Smooth muscle cell (in vitro differentiated cells): ENCODE measurements around the gene TSPAN7. TPM values are rescaled to one million over a fixed set of nuclear protein-coding genes. Genes with fewer than 3 reads are reported as not detected.

Source experiments
- DNase-seq: peaks from one replicate; lab custom pipeline; 2025; ENCODE audit not compliant: unreplicated experiment; lab: John Stamatoyannopoulos, UW
- H2AFZ ChIP-seq: fragments of 200-600 bp; sonication (generic); 2 replicates; pipeline ENCODE4 v1.6.0; 2016; ENCODE audit warnings: antibody characterized with exemption, low read depth, mild to moderate bottlenecking
- H3F3A ChIP-seq: fragments of 200-600 bp; sonication (generic); 2 replicates; pipeline ENCODE4 v1.6.0; 2017; ENCODE audit warnings: antibody characterized with exemption, low read depth
- H3K27ac ChIP-seq: fragments of 200-600 bp; sonication (generic); 2 replicates; pipeline ENCODE4 v1.5.1; 2016; ENCODE audit warnings: low read depth, mild to moderate bottlenecking
- H3K27me3 ChIP-seq: fragments of 200-600 bp; sonication (generic); 2 replicates; pipeline ENCODE4 v1.6.1; 2016; ENCODE audit warnings: low read depth, mild to moderate bottlenecking
- H3K36me3 ChIP-seq: fragments of 200-600 bp; sonication (generic); 2 replicates; pipeline ENCODE4 v1.5.1; 2016; ENCODE audit warnings: low read depth
- H3K4me1 ChIP-seq: fragments of 200-600 bp; sonication (generic); 2 replicates; pipeline ENCODE4 v1.5.1; 2016; ENCODE audit warnings: low read depth
- H3K4me2 ChIP-seq: fragments of 200-600 bp; sonication (generic); 2 replicates; pipeline ENCODE4 v1.6.0; 2016; ENCODE audit warnings: mild to moderate bottlenecking
- H3K4me3 ChIP-seq: fragments of 200-600 bp; sonication (generic); 2 replicates; pipeline ENCODE4 v1.5.1; 2016; ENCODE audit warnings: mild to moderate bottlenecking
- H3K79me2 ChIP-seq: fragments of 200-600 bp; sonication (generic); 2 replicates; pipeline ENCODE4 v1.6.0; 2016; ENCODE audit warnings: low read depth, mild to moderate bottlenecking
- H3K9ac ChIP-seq: fragments of 200-600 bp; sonication (generic); 2 replicates; pipeline ENCODE4 v1.6.0; 2016; ENCODE audit warnings: low read depth
- H3K9me3 ChIP-seq: fragments of 200-600 bp; sonication (generic); replicated peaks from 2 replicates; pipeline ENCODE4 v1.5.1; 2016; ENCODE audit warnings: low read depth
- H4K20me1 ChIP-seq: fragments of 200-600 bp; sonication (generic); 2 replicates; pipeline ENCODE4 v1.6.0; 2016; ENCODE audit warnings: low read depth
- WGBS: methylation state at CpG from one replicate; pipeline ENCODE4 v1.1.7; 2016; ENCODE audit warnings: low lambda C conversion rate; 5-methylcytosine and 5-hydroxymethylcytosine counted together
- polyA plus RNA-seq: library from polyadenylated mRNA; unstranded; fragments of >200 nt; fragmentation: Nextera tagmentation; extraction: Ambion mirVana; gene quantifications from 2 replicates; pipeline ENCODE4 v1.2.1, GENCODE V29; 2016
- small RNA-seq: library from RNA; depleted of rRNA; stranded (forward); fragments of <200 nt; gene quantifications from one replicate; pipeline ENCODE3, GENCODE V24; 2014
- total RNA-seq: library from RNA; depleted of rRNA; stranded (reverse); fragments of >200 nt; gene quantifications from 2 replicates; pipeline ENCODE4 v1.2.3, GENCODE V29; 2014
- TF ChIP-seq, protein P1 (sequence below): fragments of 200-600 bp; sonication (generic); IDR thresholded peaks from 2 replicates; pipeline ENCODE4 v1.5.1; 2017; ENCODE audit warnings: borderline replicate concordance, mild to moderate bottlenecking, antibody characterized with exemption; ENCODE audit not compliant: insufficient read depth, poor library complexity, severe bottlenecking

TSPAN7 gene
- total and polyA plus RNA-seq, 2 experiments from 2014 or later = 1.5 to 3.9 TPM

DNA sequence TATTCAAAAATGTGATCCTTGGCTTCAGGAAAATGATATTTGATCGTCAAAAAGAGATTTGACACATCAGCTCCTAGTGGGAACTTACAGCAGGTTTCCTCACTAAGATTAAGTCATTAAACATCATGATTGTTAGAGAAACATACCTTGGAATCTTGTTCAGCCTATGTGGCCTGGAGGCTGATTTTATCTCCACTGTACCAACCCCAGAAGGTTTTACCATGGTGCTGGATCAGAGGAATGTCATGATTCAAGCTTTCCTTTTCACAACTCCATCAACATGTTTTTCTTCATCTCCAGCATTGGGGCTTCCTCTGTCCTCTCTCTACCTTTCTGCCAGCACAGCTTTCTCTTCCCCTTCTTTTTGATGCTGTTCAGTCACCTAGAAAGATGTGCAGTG, 171.5 kb downstream of the TSPAN7 start:
- no peaks in the 10 kb centered on the region for H3K9me3 ChIP-seq
- H3F3A ChIP-seq = no peaks in the 10 kb centered on the region
- no peaks in the 10 kb centered on the region for H3K4me1 ChIP-seq
- no peak overlapping the region for H3K27ac ChIP-seq
- no peak for DNase-seq
- no peak overlapping the region for H3K4me3 ChIP-seq
- no peak overlapping the region for H3K9ac ChIP-seq
- TF ChIP-seq, protein P1, sequence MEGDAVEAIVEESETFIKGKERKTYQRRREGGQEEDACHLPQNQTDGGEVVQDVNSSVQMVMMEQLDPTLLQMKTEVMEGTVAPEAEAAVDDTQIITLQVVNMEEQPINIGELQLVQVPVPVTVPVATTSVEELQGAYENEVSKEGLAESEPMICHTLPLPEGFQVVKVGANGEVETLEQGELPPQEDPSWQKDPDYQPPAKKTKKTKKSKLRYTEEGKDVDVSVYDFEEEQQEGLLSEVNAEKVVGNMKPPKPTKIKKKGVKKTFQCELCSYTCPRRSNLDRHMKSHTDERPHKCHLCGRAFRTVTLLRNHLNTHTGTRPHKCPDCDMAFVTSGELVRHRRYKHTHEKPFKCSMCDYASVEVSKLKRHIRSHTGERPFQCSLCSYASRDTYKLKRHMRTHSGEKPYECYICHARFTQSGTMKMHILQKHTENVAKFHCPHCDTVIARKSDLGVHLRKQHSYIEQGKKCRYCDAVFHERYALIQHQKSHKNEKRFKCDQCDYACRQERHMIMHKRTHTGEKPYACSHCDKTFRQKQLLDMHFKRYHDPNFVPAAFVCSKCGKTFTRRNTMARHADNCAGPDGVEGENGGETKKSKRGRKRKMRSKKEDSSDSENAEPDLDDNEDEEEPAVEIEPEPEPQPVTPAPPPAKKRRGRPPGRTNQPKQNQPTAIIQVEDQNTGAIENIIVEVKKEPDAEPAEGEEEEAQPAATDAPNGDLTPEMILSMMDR = no peak
- H2AFZ ChIP-seq = no peak overlapping the region
- no peaks in the 10 kb centered on the region for H3K79me2 ChIP-seq
- H3K36me3 ChIP-seq = no peaks in the 10 kb centered on the region
- WGBS = 58% methylated on average over 1 of the region's 1 CpG
- H3K4me2 ChIP-seq = no peak overlapping the region
- no peaks in the 10 kb centered on the region for H4K20me1 ChIP-seq
- no peaks in the 10 kb centered on the region for H3K27me3 ChIP-seq

Small RNAs within 50 kb of the gene (small RNA-seq; reads per million reads assigned to genes)
- gene RNU7-7P = not detected

Other genes with a start within 250 kb of the TSPAN7 start
- 9.2 and 11.5 TPM in 2 replicates for gene RPGR, start 234.0 kb upstream of the TSPAN7 start, total RNA-seq
- gene RPGR, start 234.0 kb upstream of the TSPAN7 start, polyA plus RNA-seq = 2.1 and 2.4 TPM in 2 replicates
- not detected in 2 replicates for gene OTC, start 208.9 kb upstream of the TSPAN7 start, total RNA-seq
- not detected in 2 replicates for gene OTC, start 208.9 kb upstream of the TSPAN7 start, polyA plus RNA-seq
- 31.5 and 33.1 TPM in 2 replicates for gene MID1IP1, start 239.9 kb downstream of the TSPAN7 start, total RNA-seq
- 36.4 and 37.7 TPM in 2 replicates for gene MID1IP1, start 239.9 kb downstream of the TSPAN7 start, polyA plus RNA-seq